Measurements from ENCODE around the gene TBC1D8.

GRCh38 chr2:101114815-101115214 lies 36.4 kb downstream of the TBC1D8 start:
- TF ChIP-seq CTCF (conservative IDR thresholded peaks at IDR 0.05) (no peak), ZFX (IDR thresholded peaks at IDR 0.05) (no peak)
